Thymus (tissue), 11 donors: Measurements from ENCODE around the gene SCIN. TPM values are rescaled to one million over a fixed set of nuclear protein-coding genes. Genes with fewer than 3 reads are reported as not detected.
"Not testable (repeated sequence)": the region's sequence is repeated elsewhere in the genome, so short reads cannot be mapped to it uniquely, and the experiment has no call there.

ENCODE experiments used
- DNase-seq, 9 donors: peaks; one replicate each; pipeline ENCODE4 v3.0.0-alpha.2; 2013; ENCODE audit warnings: low spot score in 9 of 9, low read depth in 6 of 9, missing footprints in 1 of 9
- H3K27ac ChIP-seq, 2 donors: one replicate each; pipeline ENCODE4 v1.5.1; 2013; ENCODE audit warnings: control low read depth in 1 of 2, low read depth in 1 of 2, low read length in 1 of 2, mild to moderate bottlenecking in 1 of 2, moderate library complexity in 1 of 2
- H3K27me3 ChIP-seq, 2 donors: one replicate each; pipeline ENCODE4 v1.5.1; 2013; ENCODE audit warnings: low read length in 1 of 2; ENCODE audit not compliant: control insufficient read depth in 2 of 2, insufficient read depth in 1 of 2
- H3K36me3 ChIP-seq, 2 donors: one replicate each; pipeline ENCODE4 v1.5.1; 2013; ENCODE audit warnings: low read length in 1 of 2, mild to moderate bottlenecking in 1 of 2, moderate library complexity in 1 of 2; ENCODE audit not compliant: control insufficient read depth in 2 of 2, insufficient read depth in 2 of 2
- H3K4me1 ChIP-seq, 2 donors: one replicate each; pipeline ENCODE4 v1.5.1; 2013; ENCODE audit warnings: low read length in 2 of 2; ENCODE audit not compliant: control insufficient read depth in 2 of 2, insufficient read depth in 2 of 2
- H3K4me3 ChIP-seq, 2 donors: one replicate each; pipeline ENCODE4 v1.5.1; 2013; ENCODE audit warnings: low read length in 2 of 2, control low read depth in 1 of 2, mild to moderate bottlenecking in 1 of 2
- H3K9me3 ChIP-seq, 2 donors: one replicate each; pipeline ENCODE4 v1.5.1; 2013; ENCODE audit warnings: low read length in 1 of 2, mild to moderate bottlenecking in 1 of 2; ENCODE audit not compliant: control insufficient read depth in 2 of 2, insufficient read depth in 1 of 2
- WGBS: extraction: QIAGEN DNeasy Blood & Tissue Kit; methylation state at CpG from one replicate; pipeline ENCODE4 v1.1.7; 2013; 5-methylcytosine and 5-hydroxymethylcytosine counted together
- polyA plus RNA-seq: library from polyadenylated mRNA; stranded (reverse); fragments of 200-250 nt; gene quantifications from one replicate; pipeline ENCODE4 v1.2.3, GENCODE V29; 2013
- total RNA-seq: library from RNA; stranded (reverse); fragments of 120-200 nt; gene quantifications from one replicate; pipeline ENCODE4 v1.2.4, GENCODE V29; 2013
- donor health status: healthy.

The SCIN gene
- total and polyA plus RNA-seq, 2 donors, result 0.33 to 0.37 TPM

- H3K4me3 ChIP-seq, H3K36me3 ChIP-seq, H3K4me1 ChIP-seq, H3K27me3 ChIP-seq, H3K27ac ChIP-seq, DNase-seq, H3K9me3 ChIP-seq: not testable (repeated sequence)
- WGBS, result 96% methylated on average over 3 of the region's 3 CpGs
These were observed 120.9 kb downstream of the SCIN start for GRCh38 chr7:12691388-12691787.

DNA sequence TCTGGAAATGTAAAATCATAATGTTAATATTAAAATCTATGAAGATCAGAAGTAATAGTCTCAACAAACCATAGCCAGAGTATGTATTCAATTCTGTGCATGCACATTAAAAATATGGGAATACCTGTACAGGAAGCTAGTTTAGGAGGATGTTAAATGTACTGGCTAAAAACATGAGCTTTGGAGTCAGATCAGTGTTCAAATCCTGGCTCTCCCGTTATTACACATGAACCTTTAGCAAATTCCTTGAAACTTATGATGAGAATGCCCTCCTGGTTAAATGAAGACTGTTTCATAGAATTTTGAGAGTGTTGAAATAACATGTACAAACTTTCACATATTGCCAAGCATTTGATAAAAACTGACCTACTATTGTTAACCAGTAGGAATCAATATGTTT lies 121.5 kb downstream of the SCIN start:
- no peak for DNase-seq
- Histone ChIP-seq H3K36me3 (no peaks in the 10 kb centered on the region), H3K4me3 (no peak overlapping the region), H3K27me3 (no peaks in the 10 kb centered on the region), H3K4me1 (no peaks in the 10 kb centered on the region), H3K27ac (no peak overlapping the region), H3K9me3 (no peaks in the 10 kb centered on the region)
- WGBS, result 99% methylated on average over 1 of the region's 1 CpG

GRCh38 chr7:12692479-12693259 lies 122.1 kb downstream of the SCIN start:
- WGBS, result 35% methylated on average over 3 of the region's 3 CpGs
- Histone ChIP-seq H3K36me3 (no peaks in the 10 kb centered on the region), H3K4me1 (no peaks in the 10 kb centered on the region), H3K27me3 (no peaks in the 10 kb centered on the region), H3K9me3 (no peaks in the 10 kb centered on the region), H3K4me3 (no peak overlapping the region), H3K27ac (no peak overlapping the region)
- no peak for DNase-seq

GRCh38 chr7:12694817-12695216 lies 124.3 kb downstream of the SCIN start:
- 90% methylated on average over 1 of the region's 1 CpG for whole genome bisulfite sequencing
- no peak for DNase-seq
- no peaks in the 10 kb centered on the region for H3K36me3 ChIP-seq
- H3K4me3 ChIP-seq, result no peak overlapping the region
- no peaks in the 10 kb centered on the region for H3K9me3 ChIP-seq
- no peak overlapping the region for H3K27ac ChIP-seq
- no peaks in the 10 kb centered on the region for H3K27me3 ChIP-seq
- no peaks in the 10 kb centered on the region for H3K4me1 ChIP-seq

DNA sequence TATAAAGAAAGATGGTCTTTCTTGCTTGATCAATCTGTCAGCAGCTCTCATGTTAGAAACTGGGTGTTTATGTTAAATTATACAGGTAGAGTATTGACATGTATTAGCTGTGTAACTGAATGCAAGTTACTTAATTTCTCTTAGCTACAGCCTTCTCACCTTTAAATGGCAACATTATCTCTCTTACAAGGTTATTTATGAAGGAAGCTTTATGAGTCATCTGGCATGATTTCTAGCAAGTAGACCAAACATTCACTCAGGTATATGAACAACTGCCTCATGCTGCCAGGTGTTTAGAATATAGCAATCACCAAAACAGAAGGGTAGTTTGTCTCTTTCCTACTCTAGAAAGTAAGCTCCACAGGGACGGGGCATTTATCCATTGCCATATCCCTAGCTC lies 125.4 kb downstream of the SCIN start:
- Histone ChIP-seq H3K4me3 (no peak overlapping the region), H3K27ac (no peak overlapping the region), H3K36me3 (no peaks in the 10 kb centered on the region), H3K4me1 (no peaks in the 10 kb centered on the region), H3K27me3 (no peaks in the 10 kb centered on the region), H3K9me3 (peaks cover 0 to 7% of the 10 kb centered on the region in 2 donors)
- DNase-seq, result no peak
- 100% methylated on average over 1 of the region's 1 CpG for WGBS

DNA sequence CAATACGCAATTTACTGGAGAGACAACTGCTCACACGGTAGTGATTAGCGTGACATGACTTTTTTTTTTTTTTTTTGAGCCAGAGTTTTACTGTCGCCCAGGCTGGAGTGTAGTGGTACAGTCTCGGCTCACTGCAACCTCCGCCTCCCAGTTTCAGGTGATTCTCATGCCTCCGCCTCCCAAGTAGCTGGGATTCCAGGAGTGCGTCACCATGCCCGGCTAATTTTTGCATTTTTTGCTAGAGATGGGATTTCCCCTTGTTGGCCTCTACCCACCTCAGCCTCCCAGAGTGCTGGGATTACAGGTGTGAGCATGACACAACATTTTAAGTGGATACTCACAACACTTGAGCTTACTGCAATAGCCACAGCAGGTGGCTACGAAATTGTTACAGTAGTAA lies 128.8 kb downstream of the SCIN start:
- no peak for DNase-seq
- no peak overlapping the region for H3K4me3 ChIP-seq
- no peaks in the 10 kb centered on the region for H3K27me3 ChIP-seq
- WGBS, result 97% methylated on average over 10 of the region's 10 CpGs
- H3K9me3 ChIP-seq, result peaks cover 0 to 7% of the 10 kb centered on the region in 2 donors
- H3K36me3 ChIP-seq, result no peaks in the 10 kb centered on the region
- H3K27ac ChIP-seq, result no peak overlapping the region
- H3K4me1 ChIP-seq, result no peaks in the 10 kb centered on the region

- no peak for DNase-seq
- 87% methylated on average over 2 of the region's 2 CpGs for WGBS
- no peaks in the 10 kb centered on the region for H3K36me3 ChIP-seq
- H3K4me1 ChIP-seq, result no peaks in the 10 kb centered on the region
- H3K9me3 ChIP-seq, result peaks cover 0 to 7% of the 10 kb centered on the region in 2 donors
- H3K27me3 ChIP-seq, result no peaks in the 10 kb centered on the region
- no peak overlapping the region for H3K27ac ChIP-seq
- no peak overlapping the region for H3K4me3 ChIP-seq
These were observed 130.9 kb downstream of the SCIN start for GRCh38 chr7:12701433-12701832.

GRCh38 chr7:12703881-12704280 lies 133.4 kb downstream of the SCIN start:
- 95% methylated on average over 2 of the region's 2 CpGs for WGBS
- H3K4me3 ChIP-seq, result no peak overlapping the region
- DNase-seq, result no peak
- no peaks in the 10 kb centered on the region for H3K27me3 ChIP-seq
- H3K4me1 ChIP-seq, result no peaks in the 10 kb centered on the region
- H3K27ac ChIP-seq, result no peak overlapping the region
- H3K9me3 ChIP-seq, result peaks cover 0 to 7% of the 10 kb centered on the region in 2 donors
- H3K36me3 ChIP-seq, result no peaks in the 10 kb centered on the region

GRCh38 chr7:12705878-12706277 lies 135.4 kb downstream of the SCIN start:
- Histone ChIP-seq H3K27me3 (no peaks in the 10 kb centered on the region), H3K27ac (no peak overlapping the region), H3K4me3 (no peak overlapping the region), H3K4me1 (no peaks in the 10 kb centered on the region), H3K36me3 (no peaks in the 10 kb centered on the region), H3K9me3 (no peaks in the 10 kb centered on the region)
- no peak for DNase-seq
- WGBS, result 94% methylated on average over 4 of the region's 4 CpGs
